Mesothelial cell of epicardium (in vitro differentiated cells): ENCODE results near the gene KBTBD3. TPM values are rescaled to one million over a fixed set of nuclear protein-coding genes. Genes with fewer than 3 reads are reported as not detected.

Experiments
- DNase-seq, 2 experiments: peaks; one replicate each; pipeline ENCODE4 v3.0.0; 2021; ENCODE audit warnings: low spot score in 2 of 2; ENCODE audit not compliant: unreplicated experiment in 2 of 2
- H3K27ac Mint-ChIP-seq: 2 replicates; pipeline ENCODE4 v1.8.0; 2021; ENCODE audit warnings: mixed read lengths
- H3K27me3 Mint-ChIP-seq: 2 replicates; pipeline ENCODE4 v1.8.0; 2021; ENCODE audit warnings: low read depth, mixed read lengths
- H3K36me3 Mint-ChIP-seq: 2 replicates; pipeline ENCODE4 v1.8.0; 2021; ENCODE audit warnings: mixed read lengths
- H3K4me1 Mint-ChIP-seq: 2 replicates; pipeline ENCODE4 v1.8.0; 2021; ENCODE audit warnings: mixed read lengths
- H3K4me3 Mint-ChIP-seq: 2 replicates; pipeline ENCODE4 v1.8.0; 2021; ENCODE audit warnings: mild to moderate bottlenecking, moderate library complexity, mixed read lengths
- H3K9me3 Mint-ChIP-seq: 2 replicates; pipeline ENCODE4 v1.8.0; 2021; ENCODE audit warnings: mixed read lengths
- total RNA-seq: library from RNA; stranded (reverse); gene quantifications from 3 replicates; pipeline ENCODE4 v1.2.1, GENCODE V29; 2021
- TF ChIP-seq, protein P1 (sequence below): fragments of 200-600 bp; sonication (generic); IDR thresholded peaks from one replicate; pipeline ENCODE4 v1.5.0; 2021; ENCODE audit warnings: antibody characterized with exemption; ENCODE audit not compliant: unreplicated experiment

Gene KBTBD3
- total RNA-seq, 1 donor from 2014 or later: 4.1 TPM

DNA sequence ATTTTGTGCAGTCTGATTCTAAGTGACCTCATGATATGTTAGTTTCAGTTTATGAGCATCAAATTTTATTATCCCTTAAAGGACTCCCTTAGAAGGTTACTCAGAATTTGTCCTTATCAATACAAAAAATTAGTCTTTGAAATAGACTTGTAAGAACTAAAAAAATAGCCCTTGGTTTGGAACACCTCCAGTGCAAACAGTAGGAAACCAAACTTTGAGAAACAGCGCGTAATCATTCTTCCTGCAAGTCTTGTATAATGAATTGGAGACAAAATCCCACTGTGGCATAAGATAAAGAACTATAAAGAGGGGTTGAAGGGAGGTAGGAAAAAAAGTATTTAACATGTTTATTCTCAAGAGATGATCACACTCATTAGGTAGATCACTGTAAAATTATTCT lies 44.3 kb downstream of the KBTBD3 start:
- Mint-ChIP-seq H3K27me3 (peaks cover 2% of the 10 kb centered on the region), H3K4me1 (no peaks in the 10 kb centered on the region), H3K27ac (no peak overlapping the region), H3K4me3 (no peak overlapping the region), H3K9me3 (peaks cover 6% of the 10 kb centered on the region), H3K36me3 (no peaks in the 10 kb centered on the region)
- TF ChIP-seq, protein P1, sequence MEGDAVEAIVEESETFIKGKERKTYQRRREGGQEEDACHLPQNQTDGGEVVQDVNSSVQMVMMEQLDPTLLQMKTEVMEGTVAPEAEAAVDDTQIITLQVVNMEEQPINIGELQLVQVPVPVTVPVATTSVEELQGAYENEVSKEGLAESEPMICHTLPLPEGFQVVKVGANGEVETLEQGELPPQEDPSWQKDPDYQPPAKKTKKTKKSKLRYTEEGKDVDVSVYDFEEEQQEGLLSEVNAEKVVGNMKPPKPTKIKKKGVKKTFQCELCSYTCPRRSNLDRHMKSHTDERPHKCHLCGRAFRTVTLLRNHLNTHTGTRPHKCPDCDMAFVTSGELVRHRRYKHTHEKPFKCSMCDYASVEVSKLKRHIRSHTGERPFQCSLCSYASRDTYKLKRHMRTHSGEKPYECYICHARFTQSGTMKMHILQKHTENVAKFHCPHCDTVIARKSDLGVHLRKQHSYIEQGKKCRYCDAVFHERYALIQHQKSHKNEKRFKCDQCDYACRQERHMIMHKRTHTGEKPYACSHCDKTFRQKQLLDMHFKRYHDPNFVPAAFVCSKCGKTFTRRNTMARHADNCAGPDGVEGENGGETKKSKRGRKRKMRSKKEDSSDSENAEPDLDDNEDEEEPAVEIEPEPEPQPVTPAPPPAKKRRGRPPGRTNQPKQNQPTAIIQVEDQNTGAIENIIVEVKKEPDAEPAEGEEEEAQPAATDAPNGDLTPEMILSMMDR: no peak
- DNase-seq: no peak

DNA sequence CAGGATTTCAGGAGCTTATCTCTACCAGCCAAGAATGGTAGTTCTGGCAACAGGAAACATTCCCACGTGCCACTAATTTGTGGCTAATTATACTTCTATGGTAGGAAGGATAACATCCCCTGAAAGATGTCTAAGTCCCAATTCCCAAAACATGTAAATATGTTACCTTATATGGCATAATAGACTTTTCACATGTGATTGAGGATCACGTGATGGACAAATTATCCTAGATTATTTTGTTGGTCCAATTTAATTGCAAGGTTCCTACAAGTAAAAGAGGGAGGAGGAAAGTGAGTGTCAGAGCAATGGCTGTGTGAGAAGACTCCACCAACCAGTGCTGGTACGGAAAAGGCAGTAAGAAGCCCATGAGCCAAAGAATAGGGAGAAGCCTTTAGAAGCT lies 45.2 kb downstream of the KBTBD3 start:
- Mint-ChIP-seq H3K36me3 (no peaks in the 10 kb centered on the region), H3K4me1 (no peaks in the 10 kb centered on the region), H3K27me3 (peaks cover 2% of the 10 kb centered on the region), H3K4me3 (no peak overlapping the region), H3K9me3 (peaks cover 14% of the 10 kb centered on the region), H3K27ac (no peak overlapping the region)
- TF ChIP-seq, protein P1: no peak
- no peak for DNase-seq

DNA sequence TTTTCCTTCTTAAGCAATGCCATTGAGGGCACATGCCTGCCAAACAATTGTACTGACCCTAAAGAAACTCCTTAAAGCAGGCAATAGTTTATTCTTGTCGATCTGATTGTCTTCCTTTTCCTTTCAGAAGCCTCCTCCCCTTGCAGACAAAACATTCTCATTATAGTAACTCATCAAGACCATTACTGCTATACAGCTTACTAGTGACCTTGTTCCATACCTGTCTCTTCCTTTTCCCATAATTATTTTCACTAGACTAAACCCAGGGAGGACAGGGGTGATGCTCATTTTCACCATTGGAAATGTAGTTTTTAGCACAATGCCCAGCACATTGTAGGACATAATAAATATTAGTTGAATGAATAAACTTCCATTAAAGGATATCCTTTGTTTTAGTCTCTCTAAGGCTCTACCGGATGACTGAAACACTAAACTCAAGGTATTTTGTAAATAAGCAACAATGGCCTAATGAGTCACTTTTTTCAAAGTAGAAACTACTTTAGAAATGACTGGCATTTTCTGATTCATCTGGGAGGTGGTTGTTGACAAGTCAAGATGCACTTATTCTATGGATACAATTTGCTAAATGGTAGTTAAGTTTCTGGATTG lies 45.8 kb downstream of the KBTBD3 start:
- H3K4me1 Mint-ChIP-seq: no peaks in the 10 kb centered on the region
- H3K27me3 Mint-ChIP-seq: peaks cover 2% of the 10 kb centered on the region
- H3K4me3 Mint-ChIP-seq: no peak overlapping the region
- peaks cover 17% of the 10 kb centered on the region for H3K9me3 Mint-ChIP-seq
- TF ChIP-seq, protein P1: no peak
- H3K27ac Mint-ChIP-seq: no peak overlapping the region
- H3K36me3 Mint-ChIP-seq: no peaks in the 10 kb centered on the region
- DNase-seq: no peak

DNA sequence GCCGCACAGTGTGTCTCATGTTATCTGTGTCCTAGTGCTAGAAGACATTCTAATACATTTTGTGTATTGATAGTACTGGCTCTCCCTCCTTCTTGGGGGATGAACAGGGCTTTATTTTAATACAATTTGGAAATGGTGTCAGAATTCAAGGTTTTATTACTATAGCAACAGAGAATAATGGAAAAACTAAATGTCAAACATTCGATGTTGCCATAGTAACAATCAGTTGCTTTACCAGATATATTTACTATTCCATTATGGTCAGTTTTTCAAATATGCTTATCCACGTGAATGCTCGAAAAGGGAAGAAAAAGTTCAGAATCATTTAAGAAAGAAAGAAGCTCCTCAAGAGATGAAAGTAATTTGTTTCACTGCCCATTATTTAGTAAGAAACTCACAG lies 46.5 kb downstream of the KBTBD3 start:
- DNase-seq: no peak

DNA sequence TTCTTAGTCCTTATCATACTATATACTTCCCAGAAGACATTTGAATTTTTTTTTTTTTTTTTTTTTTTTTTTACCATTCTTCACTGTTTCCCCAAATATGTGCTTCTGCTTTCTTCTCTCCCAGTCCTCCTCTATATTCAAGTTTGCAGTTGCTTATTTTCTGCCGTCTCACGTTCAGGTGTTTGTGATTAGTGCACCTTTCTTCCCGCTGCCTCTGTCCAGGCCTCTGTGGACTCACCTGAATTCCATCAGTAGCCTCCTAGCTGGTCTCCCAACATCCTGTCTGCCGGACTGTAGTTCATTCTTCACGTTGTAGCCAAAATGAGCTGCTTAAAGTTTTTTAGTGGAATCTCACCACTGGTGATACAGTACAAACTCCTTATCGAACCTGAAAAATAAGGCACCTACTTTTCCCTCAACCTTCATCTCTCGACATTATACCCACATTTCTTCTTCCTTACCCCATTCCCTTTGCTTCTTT lies 54.3 kb downstream of the KBTBD3 start:
- no peak for DNase-seq
- peaks cover 4% of the 10 kb centered on the region for H3K36me3 Mint-ChIP-seq
- peaks cover 33% of the 10 kb centered on the region for H3K4me1 Mint-ChIP-seq
- TF ChIP-seq, protein P1: no peak
- H3K27me3 Mint-ChIP-seq: no peaks in the 10 kb centered on the region
- H3K9me3 Mint-ChIP-seq: peaks cover 15% of the 10 kb centered on the region
- peak overlapping the region; percentile 97 for H3K4me3 Mint-ChIP-seq
- peak overlapping the region; percentile 96 for H3K27ac Mint-ChIP-seq

More for the DNA sequence above, 46.5 kb downstream of the KBTBD3 start:
- H3K4me3 Mint-ChIP-seq: no peak overlapping the region
- TF ChIP-seq, protein P1: no peak
- peaks cover 21% of the 10 kb centered on the region for H3K9me3 Mint-ChIP-seq
- H3K4me1 Mint-ChIP-seq: no peaks in the 10 kb centered on the region
- H3K27ac Mint-ChIP-seq: no peak overlapping the region
- H3K36me3 Mint-ChIP-seq: no peaks in the 10 kb centered on the region
- H3K27me3 Mint-ChIP-seq: peaks cover 2% of the 10 kb centered on the region
